CD4-positive, CD25-positive, alpha-beta regulatory T cell (primary cell): Measurements from ENCODE around the gene NDST4. TPM values are rescaled to one million over a fixed set of nuclear protein-coding genes. Genes with fewer than 3 reads are reported as not detected.

Experiments
- ATAC-seq, 2 donors: fragments of 150-1000 bp; cut with Tn5 transposase; one replicate each; pipeline ENCODE4 v1.10.0; 2021; ENCODE audit warnings: low read depth in 2 of 2, moderate number of reproducible peaks in 2 of 2, moderate library complexity in 1 of 2
- DNase-seq, 3 donors: peaks; one replicate each; pipeline versions ENCODE4 v3.0.0 to v3.0.0-alpha.2; 2012 to 2022; ENCODE audit warnings: mixed read lengths in 1 of 3
- H3K27ac ChIP-seq: one replicate; pipeline ENCODE4 v1.7.0; 2013; ENCODE audit warnings: mild to moderate bottlenecking, low read length; ENCODE audit not compliant: insufficient read depth, poor library complexity, severe bottlenecking
- H3K27me3 ChIP-seq: one replicate; pipeline ENCODE4 v1.7.0; 2013; ENCODE audit warnings: low read length; ENCODE audit not compliant: control insufficient read depth, insufficient read depth
- H3K36me3 ChIP-seq: one replicate; pipeline ENCODE4 v1.7.0; 2013; ENCODE audit warnings: mild to moderate bottlenecking, low read length, moderate library complexity; ENCODE audit not compliant: control insufficient read depth, insufficient read depth
- H3K4me1 ChIP-seq: 2 replicates; pipeline ENCODE4 v1.7.0; 2013; ENCODE audit warnings: mild to moderate bottlenecking, low read length; ENCODE audit not compliant: insufficient read depth, control insufficient read depth, poor library complexity, severe bottlenecking
- H3K4me3 ChIP-seq: one replicate; pipeline ENCODE4 v1.7.0; 2013; ENCODE audit warnings: low read depth, mild to moderate bottlenecking, low read length, moderate library complexity
- H3K9me3 ChIP-seq, 2 experiments: 1 replicate in 1 of 2; 2 replicates in 1 of 2; pipeline ENCODE4 v1.7.0; 2013; ENCODE audit warnings: low read length in 2 of 2, mild to moderate bottlenecking in 1 of 2, moderate library complexity in 1 of 2; ENCODE audit not compliant: control insufficient read depth in 2 of 2
- H3K27ac Mint-ChIP-seq, 3 donors: one replicate each; pipeline ENCODE4 v1.8.0; 2020 to 2022; ENCODE audit warnings: mild to moderate bottlenecking in 3 of 3, mixed read lengths in 3 of 3, moderate library complexity in 2 of 3
- H3K27me3 Mint-ChIP-seq: one replicate; pipeline ENCODE4 v1.8.0; 2022; ENCODE audit warnings: mild to moderate bottlenecking, mixed read lengths
- H3K36me3 Mint-ChIP-seq: one replicate; pipeline ENCODE4 v1.8.0; 2020; ENCODE audit warnings: mixed read lengths
- H3K4me1 Mint-ChIP-seq, 4 donors: one replicate each; pipeline ENCODE4 v1.8.0; 2020 to 2022; ENCODE audit warnings: mixed read lengths in 4 of 4, mild to moderate bottlenecking in 1 of 4
- H3K4me3 Mint-ChIP-seq, 4 donors: one replicate each; pipeline ENCODE4 v1.8.0; 2020 to 2022; ENCODE audit warnings: mild to moderate bottlenecking in 4 of 4, mixed read lengths in 4 of 4, moderate library complexity in 3 of 4
- H3K9me3 Mint-ChIP-seq, 7 donors: one replicate each; pipeline ENCODE4 v1.8.0; 2020 to 2022; ENCODE audit warnings: mixed read lengths in 7 of 7, mild to moderate bottlenecking in 3 of 7, moderate library complexity in 2 of 7
- polyA plus RNA-seq, 4 donors: library from polyadenylated mRNA; unstranded; fragments of 300-500 nt; fragmentation: Illumina TruSeq; gene quantifications; one replicate each; pipeline ENCODE4 v1.2.3, GENCODE V29; 2021
- total RNA-seq: library from RNA; stranded (reverse); gene quantifications from one replicate; pipeline ENCODE4 v1.2.3, GENCODE V29; 2022

The NDST4 gene
- total and polyA plus RNA-seq, 5 donors from 2014 or later: not detected

- no peaks in the 10 kb centered on the region for H3K4me1 ChIP-seq
- no peaks in the 10 kb centered on the region for H3K36me3 ChIP-seq
- Mint-ChIP-seq H3K27ac (no peak overlapping the region), H3K27me3 (no peaks in the 10 kb centered on the region), H3K4me3 (no peak overlapping the region), H3K4me1 (no peaks in the 10 kb centered on the region), H3K9me3 (peaks cover 0 to 4% (median 3%) of the 10 kb centered on the region in 7 donors), H3K36me3 (no peaks in the 10 kb centered on the region)
- H3K27me3 ChIP-seq: no peaks in the 10 kb centered on the region
- ATAC-seq (no peak), DNase-seq (no peak)
- H3K9me3 ChIP-seq: no peaks in the 10 kb centered on the region
- H3K4me3 ChIP-seq: no peak overlapping the region
- no peak overlapping the region for H3K27ac ChIP-seq
Measured at GRCh38 chr4:115128037-115128436, 14.6 kb upstream of the NDST4 start.

- no peaks in the 10 kb centered on the region for H3K9me3 ChIP-seq
- Mint-ChIP-seq H3K27me3 (no peaks in the 10 kb centered on the region), H3K27ac (no peak overlapping the region), H3K4me1 (no peaks in the 10 kb centered on the region), H3K4me3 (no peak overlapping the region), H3K9me3 (peaks cover 0 to 5% (median 2%) of the 10 kb centered on the region in 7 donors), H3K36me3 (no peaks in the 10 kb centered on the region)
- no peak overlapping the region for H3K4me3 ChIP-seq
- H3K27ac ChIP-seq: no peak overlapping the region
- DNase-seq: no peak
- H3K4me1 ChIP-seq: no peaks in the 10 kb centered on the region
- no peaks in the 10 kb centered on the region for H3K27me3 ChIP-seq
- no peak for ATAC-seq
- no peaks in the 10 kb centered on the region for H3K36me3 ChIP-seq
Measured at GRCh38 chr4:115126491-115126890, 13.1 kb upstream of the NDST4 start.

GRCh38 chr4:115121351-115122043, 8.1 kb upstream of the NDST4 start:
- ATAC-seq: no peak
- no peak overlapping the region for H3K4me3 Mint-ChIP-seq
- H3K27me3 Mint-ChIP-seq: no peaks in the 10 kb centered on the region
- H3K36me3 ChIP-seq: no peaks in the 10 kb centered on the region
- no peaks in the 10 kb centered on the region for H3K27me3 ChIP-seq
- no peak overlapping the region for H3K4me3 ChIP-seq
- peaks cover 0 to 7% (median 2%) of the 10 kb centered on the region in 7 donors for H3K9me3 Mint-ChIP-seq
- no peaks in the 10 kb centered on the region for H3K9me3 ChIP-seq
- H3K27ac Mint-ChIP-seq: no peak overlapping the region
- no peak for DNase-seq
- no peak overlapping the region for H3K27ac ChIP-seq
- no peaks in the 10 kb centered on the region for H3K4me1 Mint-ChIP-seq
- H3K4me1 ChIP-seq: no peaks in the 10 kb centered on the region
- H3K36me3 Mint-ChIP-seq: no peaks in the 10 kb centered on the region

- no peaks in the 10 kb centered on the region for H3K4me1 ChIP-seq
- no peak overlapping the region for H3K27ac ChIP-seq
- H3K36me3 ChIP-seq: no peaks in the 10 kb centered on the region
- Mint-ChIP-seq H3K36me3 (no peaks in the 10 kb centered on the region), H3K27ac (no peak overlapping the region), H3K9me3 (peaks cover 0 to 4% (median 0%) of the 10 kb centered on the region in 7 donors), H3K4me3 (no peak overlapping the region), H3K27me3 (no peaks in the 10 kb centered on the region), H3K4me1 (no peaks in the 10 kb centered on the region)
- H3K27me3 ChIP-seq: no peaks in the 10 kb centered on the region
- no peaks in the 10 kb centered on the region for H3K9me3 ChIP-seq
- H3K4me3 ChIP-seq: no peak overlapping the region
- ATAC-seq: no peak
- no peak for DNase-seq
Measured at GRCh38 chr4:115119804-115120352, 6.5 kb upstream of the NDST4 start.

- no peak overlapping the region for H3K4me3 ChIP-seq
- Mint-ChIP-seq H3K27ac (no peak overlapping the region), H3K36me3 (no peaks in the 10 kb centered on the region), H3K4me1 (no peaks in the 10 kb centered on the region), H3K4me3 (no peak overlapping the region), H3K27me3 (no peaks in the 10 kb centered on the region), H3K9me3 (peaks cover 0 to 4% (median 0%) of the 10 kb centered on the region in 7 donors)
- H3K27me3 ChIP-seq: no peaks in the 10 kb centered on the region
- DNase-seq (no peak), ATAC-seq (no peak)
- H3K9me3 ChIP-seq: no peaks in the 10 kb centered on the region
- H3K27ac ChIP-seq: no peak overlapping the region
- H3K36me3 ChIP-seq: no peaks in the 10 kb centered on the region
- H3K4me1 ChIP-seq: no peaks in the 10 kb centered on the region
Measured at GRCh38 chr4:115117651-115118050, 4.2 kb upstream of the NDST4 start.

GRCh38 chr4:115110191-115111181, 2.9 kb downstream of the NDST4 start:
- no peaks in the 10 kb centered on the region for H3K4me1 Mint-ChIP-seq
- H3K27me3 ChIP-seq: no peaks in the 10 kb centered on the region
- H3K36me3 Mint-ChIP-seq: no peaks in the 10 kb centered on the region
- H3K4me1 ChIP-seq: no peaks in the 10 kb centered on the region
- no peak overlapping the region for H3K4me3 Mint-ChIP-seq
- no peak overlapping the region for H3K4me3 ChIP-seq
- no peak overlapping the region for H3K27ac ChIP-seq
- no peaks in the 10 kb centered on the region for H3K27me3 Mint-ChIP-seq
- ATAC-seq (no peak), DNase-seq (no peak)
- H3K9me3 Mint-ChIP-seq: peaks cover 0 to 10% (median 2%) of the 10 kb centered on the region in 7 donors
- H3K27ac Mint-ChIP-seq: no peak overlapping the region
- H3K36me3 ChIP-seq: no peaks in the 10 kb centered on the region
- no peaks in the 10 kb centered on the region for H3K9me3 ChIP-seq

- Mint-ChIP-seq H3K4me3 (no peak overlapping the region), H3K36me3 (no peaks in the 10 kb centered on the region)
- no peak for ATAC-seq
Measured at GRCh38 chr4:115108850-115109249, 4.6 kb downstream of the NDST4 start.

More at GRCh38 chr4:115108850-115109249, 4.6 kb downstream of the NDST4 start:
- Mint-ChIP-seq H3K27me3 (no peaks in the 10 kb centered on the region), H3K4me1 (no peaks in the 10 kb centered on the region), H3K27ac (no peak overlapping the region), H3K9me3 (peaks cover 0 to 10% (median 2%) of the 10 kb centered on the region in 7 donors)
- Histone ChIP-seq H3K9me3 (no peaks in the 10 kb centered on the region), H3K27ac (no peak overlapping the region), H3K4me3 (no peak overlapping the region), H3K27me3 (no peaks in the 10 kb centered on the region), H3K36me3 (no peaks in the 10 kb centered on the region), H3K4me1 (no peaks in the 10 kb centered on the region)
- no peak for DNase-seq
